Measurements from ENCODE around the gene NDUFC1.
"Not testable (repeated sequence)": the region's sequence is repeated elsewhere in the genome, so short reads cannot be mapped to it uniquely, and the experiment has no call there.

The NDUFC1 gene

GRCh38 chr4:139301821-139302611 is at the start of gene NDUFC1:
NDUFC1 (minus strand) TSS chr4:139302477; CDS start chr4:139295798, 6,679 bp downstream.
- DNase-seq, result peak; percentile 27 to 70

- no peak for DNase-seq
Observed at GRCh38 chr4:139337612-139338011, 35.3 kb upstream of the NDUFC1 start.

GRCh38 chr4:139333046-139333445 is 30.8 kb upstream of the NDUFC1 start:
- no peak for DNase-seq

GRCh38 chr4:139331185-139331584 is 28.9 kb upstream of the NDUFC1 start:
- DNase-seq, result no peak

GRCh38 chr4:139330283-139330682 is 28.0 kb upstream of the NDUFC1 start:
- DNase-seq, result no peak

- no peak for DNase-seq
Observed at GRCh38 chr4:139329665-139330200, 27.5 kb upstream of the NDUFC1 start.

GRCh38 chr4:139324620-139325019 is 22.3 kb upstream of the NDUFC1 start:
- no peak for DNase-seq

GRCh38 chr4:139322541-139322940 is 20.3 kb upstream of the NDUFC1 start:
- not testable (repeated sequence) for DNase-seq

- not testable (repeated sequence) for DNase-seq
Observed at GRCh38 chr4:139322070-139322469, 19.8 kb upstream of the NDUFC1 start.

GRCh38 chr4:139319571-139319970 is 17.3 kb upstream of the NDUFC1 start:
- no peak for DNase-seq

- no peak for DNase-seq
Observed at GRCh38 chr4:139317635-139318034, 15.4 kb upstream of the NDUFC1 start.

- DNase-seq, result no peak
Observed at GRCh38 chr4:139316733-139317132, 14.5 kb upstream of the NDUFC1 start.

- no peak for DNase-seq
Observed at GRCh38 chr4:139315221-139315675, 13.0 kb upstream of the NDUFC1 start.

GRCh38 chr4:139314047-139314800 is 11.9 kb upstream of the NDUFC1 start:
- no peak for DNase-seq

- not testable (repeated sequence) for DNase-seq
Observed at GRCh38 chr4:139313414-139313813, 11.1 kb upstream of the NDUFC1 start.

GRCh38 chr4:139312552-139313332 is 10.5 kb upstream of the NDUFC1 start:
- DNase-seq, result no peak

GRCh38 chr4:139311909-139312308 is 9.6 kb upstream of the NDUFC1 start:
- DNase-seq, result no peak

GRCh38 chr4:139304920-139305319 is 2.6 kb upstream of the NDUFC1 start:
- no peak for DNase-seq

GRCh38 chr4:139301113-139301820 is 1.0 kb downstream of the NDUFC1 start, which contains the start of gene NAA15:
NAA15 (plus strand) TSS chr4:139301505; CDS start chr4:139301778, 273 bp downstream.
- peak; percentile 81 to 93 for DNase-seq

GRCh38 chr4:139300431-139301112 is 1.7 kb downstream of the NDUFC1 start:
- peak in 1 of 2 experiments; percentile 67 for DNase-seq

GRCh38 chr4:139299536-139299935 is 2.7 kb downstream of the NDUFC1 start:
- no peak for DNase-seq
